ENCODE results near the gene GABRB1.

DNA sequence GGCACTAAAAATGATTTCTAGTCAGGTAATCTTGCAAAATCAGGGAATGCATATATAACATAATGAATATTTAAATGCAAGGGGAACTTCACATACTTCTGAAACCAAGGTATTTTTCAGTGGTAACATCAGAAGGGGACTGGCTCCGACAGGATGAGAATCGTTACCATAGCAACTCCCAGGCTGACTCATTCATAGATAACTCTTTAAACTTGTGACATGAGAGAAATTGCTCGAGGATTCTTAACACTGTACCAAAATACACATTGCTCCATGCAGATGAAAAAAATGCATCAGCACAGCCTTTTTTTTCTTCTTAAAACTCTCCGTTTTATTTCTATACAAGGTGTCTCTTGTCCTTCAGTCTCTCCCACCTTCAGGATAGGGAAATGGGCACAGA, 114.3 kb downstream of the GABRB1 start:
- no peak for TF ChIP-seq CTCF (IDR thresholded peaks at IDR 0.05; ENCODE audit: low read length)
- no peak for TF ChIP-seq EZH2 (optimal IDR thresholded peaks at IDR 0.05; ENCODE audit: low read depth, low read length)
- no peak for TF ChIP-seq EZH2phosphoT487 (IDR thresholded peaks at IDR 0.05; ENCODE audit: low read length)
